Adipocyte (in vitro differentiated cells): Measurements from ENCODE around the gene HSF5.

Experiments used
- DNase-seq: peaks from one replicate; pipeline ENCODE4 v3.0.0-alpha.2; 2015; ENCODE audit warnings: low read depth
- H3K27me3 ChIP-seq: replicated peaks from 2 replicates; pipeline ENCODE4 v1.7.0; 2013; ENCODE audit warnings: mild to moderate bottlenecking, low read length, moderate library complexity; ENCODE audit not compliant: control insufficient read depth, insufficient read depth
- H3K36me3 ChIP-seq: 2 replicates; pipeline ENCODE4 v1.7.0; 2013; ENCODE audit warnings: low read length, mild to moderate bottlenecking, moderate library complexity; ENCODE audit not compliant: control insufficient read depth, insufficient read depth, severe bottlenecking
- H3K4me1 ChIP-seq: 2 replicates; pipeline ENCODE4 v1.7.0; 2013; ENCODE audit warnings: mild to moderate bottlenecking, low read length, moderate library complexity; ENCODE audit not compliant: control insufficient read depth, insufficient read depth
- H3K4me3 ChIP-seq: 2 replicates; pipeline ENCODE4 v1.7.0; 2013; ENCODE audit warnings: mild to moderate bottlenecking, low read length, moderate library complexity
- H3K9ac ChIP-seq: 2 replicates; pipeline ENCODE4 v1.7.0; 2013; ENCODE audit warnings: mild to moderate bottlenecking, low read length, moderate library complexity
- H3K9me3 ChIP-seq: 2 replicates; pipeline ENCODE4 v1.7.0; 2013; ENCODE audit warnings: mild to moderate bottlenecking, low read length, moderate library complexity; ENCODE audit not compliant: control insufficient read depth

Gene HSF5

DNA sequence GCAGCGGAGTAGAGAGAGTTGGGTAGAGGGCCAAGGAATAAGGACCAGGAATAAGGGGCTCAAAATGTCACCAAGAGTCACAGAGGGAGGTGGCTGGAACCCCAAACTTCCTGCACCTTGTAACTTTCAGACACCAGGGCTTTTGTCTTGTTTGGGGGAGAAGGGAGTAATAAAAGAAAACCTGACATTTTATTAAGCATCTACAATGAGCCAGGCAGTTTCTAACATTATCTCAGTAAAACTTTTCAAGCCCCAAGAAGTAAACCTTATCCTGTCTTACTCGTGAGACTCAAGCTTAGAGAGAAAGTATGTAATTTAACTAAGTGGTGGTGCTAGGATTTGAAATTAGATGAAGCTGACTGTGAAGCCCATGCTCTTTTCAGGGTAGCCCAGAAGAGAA is 27.1 kb upstream of the HSF5 start:
- Histone ChIP-seq H3K4me3 (peak overlapping the region; percentile 80), H3K36me3 (peaks cover 22% of the 10 kb centered on the region), H3K9ac (peak overlapping the region; percentile 2), H3K4me1 (peaks cover 23% of the 10 kb centered on the region), H3K27me3 (no peaks in the 10 kb centered on the region), H3K9me3 (no peaks in the 10 kb centered on the region)
- DNase-seq = no peak

DNA sequence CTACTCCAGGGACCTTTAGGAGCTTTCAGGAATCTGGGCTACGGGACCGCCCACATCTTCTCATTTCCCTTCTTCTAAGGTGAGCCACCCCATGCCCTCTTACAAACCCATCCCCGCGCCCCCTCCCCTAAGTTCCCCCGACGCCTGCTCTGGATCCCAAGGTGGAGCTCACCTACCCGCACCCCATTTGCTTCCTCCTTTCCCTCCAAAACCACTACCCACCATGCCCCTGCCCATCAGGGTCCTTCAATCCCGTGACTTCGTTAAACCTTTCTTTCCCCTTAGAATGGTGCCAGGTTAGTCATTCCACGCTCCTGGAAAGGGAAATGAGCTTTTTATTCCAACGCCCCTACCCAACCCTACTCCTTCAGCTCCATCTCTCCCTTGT is 26.6 kb upstream of the HSF5 start:
- Histone ChIP-seq H3K9ac (peak overlapping the region; percentile 2), H3K36me3 (peaks cover 28% of the 10 kb centered on the region), H3K9me3 (no peaks in the 10 kb centered on the region), H3K27me3 (no peaks in the 10 kb centered on the region), H3K4me1 (peaks cover 23% of the 10 kb centered on the region), H3K4me3 (peak overlapping the region; percentile 80)
- no peak for DNase-seq

DNA sequence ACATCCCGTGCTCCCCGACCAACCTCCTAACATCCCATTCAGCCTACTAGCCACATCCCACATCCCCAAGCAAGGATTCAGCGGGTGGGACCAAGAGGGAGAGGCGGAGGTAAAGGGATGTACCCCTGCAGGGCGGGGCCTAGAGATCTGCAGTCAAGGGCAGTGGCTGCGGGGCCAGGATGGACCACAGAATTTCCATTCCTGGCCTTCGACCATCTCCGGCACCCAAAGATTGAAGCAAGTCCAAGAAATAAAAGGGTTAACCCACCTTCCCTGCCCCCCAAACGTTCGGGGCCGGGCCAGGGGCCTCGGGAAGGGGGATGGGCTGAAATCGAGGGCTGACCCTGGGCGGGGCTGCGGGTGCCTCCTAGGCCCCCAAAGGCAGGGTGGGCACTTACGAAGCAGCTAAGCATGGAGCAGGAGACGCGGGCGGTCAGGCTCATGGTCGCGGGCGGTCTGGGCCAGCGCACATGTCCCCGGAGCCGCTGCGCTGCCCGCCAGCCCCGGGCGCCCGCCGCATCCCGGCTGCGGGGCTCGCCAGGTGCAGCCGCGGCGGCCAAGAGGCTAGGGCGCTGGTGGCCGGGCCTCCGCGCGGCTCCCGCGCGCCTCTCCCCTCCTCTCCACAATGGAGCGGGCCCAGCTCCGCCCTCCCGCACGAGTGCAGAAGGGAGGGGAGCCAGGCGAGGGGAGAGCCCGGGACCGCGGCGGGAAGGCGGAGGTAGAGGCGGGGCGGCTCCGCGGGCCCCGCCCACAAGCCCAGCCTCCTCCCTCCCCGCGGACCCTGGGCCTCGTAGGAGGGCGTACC is 26.0 kb upstream of the HSF5 start, which contains the start of gene MTMR4:
Gene MTMR4, minus strand, starts transcription at position 674 of the 805 bp plus-strand sequence. Its CDS starts 231 bp downstream, at position 443.
- H3K9ac ChIP-seq = peak within 1 kb of the TSS; percentile 81
- H3K4me3 ChIP-seq = peak within 1 kb of the TSS; percentile 80
- DNase-seq = peak; percentile 92
- peaks cover 23% of the 10 kb centered on the region for H3K4me1 ChIP-seq
- H3K27me3 ChIP-seq = no peaks in the 10 kb centered on the region
- H3K9me3 ChIP-seq = no peaks in the 10 kb centered on the region
- peaks cover 33% of the 10 kb centered on the region for H3K36me3 ChIP-seq

DNA sequence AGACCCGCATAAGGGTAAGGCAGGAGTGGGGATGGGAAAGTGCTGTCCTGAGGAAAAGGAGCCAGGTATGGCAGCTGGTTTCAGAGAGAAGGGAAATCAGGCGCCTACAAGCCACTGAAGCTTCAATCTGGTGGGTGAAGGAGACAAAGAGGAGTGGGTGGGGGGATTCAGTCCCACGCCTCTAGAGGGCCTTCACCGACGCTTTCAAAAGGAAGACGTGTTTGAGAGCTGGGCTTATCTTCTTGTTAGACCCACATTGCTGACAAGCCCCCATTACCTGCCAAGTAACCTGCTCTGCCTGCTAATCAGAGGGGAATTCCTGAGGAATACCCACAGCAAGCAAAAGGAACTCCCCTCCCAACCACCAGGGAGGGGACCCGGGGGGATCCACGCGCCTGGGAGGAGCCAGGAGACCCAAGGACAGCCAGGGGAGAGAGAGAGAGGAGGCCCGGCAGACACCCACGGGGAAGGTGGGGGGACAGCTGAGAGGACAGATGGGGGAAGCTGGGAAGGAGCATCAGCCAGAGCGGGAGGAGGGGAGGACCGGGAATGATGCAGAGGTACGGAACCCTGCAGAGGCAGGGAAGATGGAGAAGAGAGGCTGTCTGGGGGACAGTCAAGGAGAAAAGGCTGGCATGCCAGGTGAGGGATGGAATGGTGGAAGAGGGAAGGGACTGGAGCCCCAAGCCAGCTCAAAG is 25.2 kb upstream of the HSF5 start:
- Histone ChIP-seq H3K4me3 (peak overlapping the region; percentile 80), H3K9me3 (no peaks in the 10 kb centered on the region), H3K27me3 (no peaks in the 10 kb centered on the region), H3K9ac (peak overlapping the region; percentile 81), H3K36me3 (peaks cover 41% of the 10 kb centered on the region), H3K4me1 (peaks cover 18% of the 10 kb centered on the region)
- DNase-seq = no peak

DNA sequence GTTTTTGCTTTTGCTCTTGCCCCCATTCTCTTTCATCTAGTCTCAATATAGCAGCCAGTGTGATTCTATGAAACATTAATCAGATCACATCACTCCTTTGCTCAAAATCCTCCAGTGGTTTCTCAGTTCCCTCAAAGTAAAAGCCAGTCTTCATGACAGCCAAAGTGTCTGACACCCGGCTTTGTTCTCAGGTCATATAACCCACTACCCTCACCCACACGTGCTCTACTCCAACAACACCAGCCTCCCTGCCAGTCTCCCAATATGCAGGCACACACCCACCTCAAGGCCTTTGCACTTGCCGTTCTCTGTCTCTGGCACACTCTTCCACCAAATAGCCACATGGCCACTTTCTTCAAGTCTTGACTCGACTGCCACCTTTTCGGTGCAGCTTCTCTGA is 21.9 kb upstream of the HSF5 start:
- Histone ChIP-seq H3K36me3 (peaks cover 71% of the 10 kb centered on the region), H3K9ac (no peak overlapping the region), H3K27me3 (no peaks in the 10 kb centered on the region), H3K9me3 (no peaks in the 10 kb centered on the region), H3K4me3 (no peak overlapping the region), H3K4me1 (peaks cover 6% of the 10 kb centered on the region)
- DNase-seq = no peak

DNA sequence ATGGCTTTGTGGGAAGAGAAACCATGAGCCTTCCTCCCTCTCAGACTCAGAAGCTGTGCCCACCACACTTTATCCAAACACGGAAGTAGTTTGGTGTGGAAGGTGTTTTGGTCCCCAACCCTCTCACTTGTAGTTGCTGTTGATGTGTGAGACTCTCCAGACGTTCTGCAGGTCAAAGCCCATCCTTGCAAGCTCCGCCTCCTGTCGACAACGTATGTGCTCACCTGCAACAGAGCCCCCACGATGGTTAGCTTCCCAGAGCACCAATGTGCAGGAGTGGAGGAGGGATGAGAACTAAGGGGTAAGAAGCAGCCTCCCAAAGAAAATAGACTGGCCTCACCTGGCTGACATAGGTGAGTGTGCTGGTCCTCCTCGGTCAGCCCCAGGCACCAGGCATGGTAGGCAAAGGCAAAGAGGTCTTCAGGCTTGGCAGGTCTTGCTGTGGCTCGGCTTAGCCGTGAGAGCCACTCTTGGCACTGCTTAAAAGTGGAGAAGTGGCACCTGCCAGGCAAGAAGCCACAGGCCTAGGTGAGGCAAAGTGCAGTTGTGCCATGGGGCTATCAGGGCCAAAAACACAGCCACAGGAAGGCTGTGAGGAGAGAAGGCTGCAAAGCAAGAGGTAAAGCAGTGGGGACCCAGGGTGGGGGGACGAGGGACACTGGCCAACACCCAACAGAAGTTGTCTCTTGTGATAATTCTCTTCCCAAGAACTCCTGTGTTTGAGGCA is 20.3 kb upstream of the HSF5 start:
- H3K27me3 ChIP-seq = no peaks in the 10 kb centered on the region
- DNase-seq = no peak
- H3K36me3 ChIP-seq = peaks cover 86% of the 10 kb centered on the region
- no peak overlapping the region for H3K9ac ChIP-seq
- H3K9me3 ChIP-seq = no peaks in the 10 kb centered on the region
- H3K4me3 ChIP-seq = no peak overlapping the region
- H3K4me1 ChIP-seq = peaks cover under 1% of the 10 kb centered on the region

DNA sequence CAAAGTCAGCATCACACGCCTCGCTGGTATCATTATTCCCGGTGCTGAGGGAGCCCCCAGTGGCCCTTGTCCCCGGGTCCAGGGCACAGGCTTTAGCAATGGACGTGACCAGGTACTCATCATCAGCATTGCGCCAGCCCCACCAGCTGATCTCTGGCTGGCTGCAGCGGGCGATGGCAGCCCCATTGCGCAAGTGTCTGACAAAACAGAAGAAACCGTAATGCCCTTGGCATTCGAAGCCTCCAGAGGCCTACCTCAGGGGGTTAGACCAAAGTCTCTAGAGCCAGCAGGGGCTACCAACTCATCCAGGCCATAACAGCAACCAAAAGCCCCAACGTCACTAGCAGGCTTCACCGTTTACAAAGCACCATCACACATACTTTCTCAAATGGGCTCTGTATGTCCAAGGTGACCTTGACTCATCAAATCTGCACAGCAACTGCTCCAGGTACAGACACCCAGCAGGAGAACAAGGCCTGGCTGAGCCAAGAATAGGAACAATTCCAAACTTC is 19.0 kb upstream of the HSF5 start:
- Histone ChIP-seq H3K9ac (no peak overlapping the region), H3K36me3 (peaks cover 92% of the 10 kb centered on the region), H3K27me3 (no peaks in the 10 kb centered on the region), H3K4me1 (no peaks in the 10 kb centered on the region), H3K9me3 (no peaks in the 10 kb centered on the region), H3K4me3 (no peak overlapping the region)
- no peak for DNase-seq

DNA sequence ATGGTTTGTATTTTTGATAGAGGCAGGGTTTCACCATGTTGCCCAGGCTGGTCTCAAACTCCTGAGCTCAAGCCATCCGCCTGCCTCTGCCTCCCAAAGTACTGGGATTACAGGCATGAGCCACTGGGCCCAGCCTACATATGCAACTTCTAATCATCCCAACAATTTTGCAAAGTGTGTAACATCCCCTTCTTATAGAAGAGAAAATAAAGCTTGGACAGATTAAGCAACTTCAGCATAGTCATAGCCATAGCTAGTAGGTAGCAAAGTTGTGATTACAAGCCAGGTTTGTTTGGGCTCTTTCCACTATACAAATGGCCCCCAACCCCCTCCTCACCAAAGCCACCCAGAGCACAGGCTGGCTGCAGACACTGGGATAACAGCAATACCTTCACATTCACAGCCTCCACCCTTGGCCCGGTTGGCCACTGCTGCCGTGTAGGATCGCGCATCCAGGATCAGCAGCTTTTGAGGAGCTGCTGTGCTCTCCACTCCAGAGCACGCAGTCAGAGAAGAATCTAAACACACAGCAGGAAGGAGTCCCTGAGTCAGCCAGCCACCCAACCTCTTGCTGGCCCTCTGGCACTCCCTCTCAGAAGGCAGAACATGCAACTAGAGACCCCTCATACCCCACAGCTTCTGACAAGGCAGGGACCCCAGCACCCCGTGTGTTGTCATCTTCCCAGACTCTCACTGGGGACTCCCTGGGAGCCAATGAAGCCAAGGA is 18.3 kb upstream of the HSF5 start:
- peaks cover 94% of the 10 kb centered on the region for H3K36me3 ChIP-seq
- H3K4me3 ChIP-seq = no peak overlapping the region
- H3K9ac ChIP-seq = no peak overlapping the region
- H3K9me3 ChIP-seq = no peaks in the 10 kb centered on the region
- H3K4me1 ChIP-seq = no peaks in the 10 kb centered on the region
- H3K27me3 ChIP-seq = no peaks in the 10 kb centered on the region
- DNase-seq = no peak

DNA sequence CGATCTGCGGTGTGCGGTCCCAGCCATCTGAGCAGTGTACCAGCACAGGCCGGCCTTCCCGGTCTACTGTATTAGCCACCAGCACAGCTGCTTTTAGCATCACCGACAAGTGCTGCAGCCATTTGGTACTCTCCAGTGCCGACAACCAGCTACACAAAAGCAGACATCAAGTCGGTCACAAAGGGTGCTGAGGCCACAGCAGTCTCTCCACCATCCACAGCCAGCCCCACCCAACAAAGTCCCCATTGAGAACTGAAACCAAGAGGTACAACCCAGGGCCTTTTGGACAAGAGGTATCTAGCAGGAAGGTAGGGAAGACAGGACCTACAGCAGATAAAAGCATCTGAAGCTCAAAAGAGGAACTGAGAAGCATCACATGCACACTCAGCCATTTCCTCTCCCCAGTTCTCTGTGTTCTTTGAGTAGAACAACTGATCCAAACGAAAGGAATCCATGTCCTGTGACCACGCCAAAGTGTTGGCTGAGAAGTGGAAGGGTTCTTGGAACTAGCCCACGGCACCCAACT is 16.7 kb upstream of the HSF5 start:
- Histone ChIP-seq H3K27me3 (no peaks in the 10 kb centered on the region), H3K4me1 (no peaks in the 10 kb centered on the region), H3K9me3 (no peaks in the 10 kb centered on the region), H3K9ac (no peak overlapping the region), H3K36me3 (peaks cover 88% of the 10 kb centered on the region), H3K4me3 (no peak overlapping the region)
- DNase-seq = no peak

DNA sequence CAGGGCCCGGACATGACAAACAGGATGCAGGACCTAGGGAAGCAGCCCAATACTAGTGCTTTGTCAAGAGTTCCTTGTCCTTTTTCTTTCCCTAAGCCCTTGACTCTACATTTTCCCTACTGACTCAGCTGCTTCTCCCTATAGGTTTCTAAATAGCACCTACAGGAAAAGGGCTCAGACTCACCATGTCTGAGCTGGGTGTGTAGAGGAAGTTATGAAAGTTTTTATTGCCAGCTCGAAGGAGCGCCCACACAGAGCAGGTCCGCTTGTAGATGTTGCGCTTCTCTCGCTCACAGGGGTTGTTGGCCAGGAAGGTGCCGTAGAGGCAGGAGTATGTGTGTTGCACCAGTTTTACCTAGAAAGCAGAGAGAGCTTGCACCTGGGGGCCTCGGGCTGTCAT is 15.7 kb upstream of the HSF5 start:
- no peaks in the 10 kb centered on the region for H3K9me3 ChIP-seq
- peaks cover 78% of the 10 kb centered on the region for H3K36me3 ChIP-seq
- H3K4me3 ChIP-seq = no peak overlapping the region
- no peak for DNase-seq
- no peaks in the 10 kb centered on the region for H3K4me1 ChIP-seq
- H3K27me3 ChIP-seq = no peaks in the 10 kb centered on the region
- no peak overlapping the region for H3K9ac ChIP-seq
